22Rv1 (cell line): ENCODE data around the gene CDHR4.

ENCODE experiments used
- ZFX ChIP-seq: fragments of 450-650 bp; IDR thresholded peaks from 2 replicates; pipeline ENCODE4 v1.6.1; 2017; ENCODE audit warnings: antibody characterized with exemption, borderline replicate concordance
- TF ChIP-seq, protein P1 (sequence below): fragments of 450-650 bp; IDR thresholded peaks from 2 replicates; pipeline ENCODE4 v1.5.1; 2017; ENCODE audit warnings: mild to moderate bottlenecking

DNA sequence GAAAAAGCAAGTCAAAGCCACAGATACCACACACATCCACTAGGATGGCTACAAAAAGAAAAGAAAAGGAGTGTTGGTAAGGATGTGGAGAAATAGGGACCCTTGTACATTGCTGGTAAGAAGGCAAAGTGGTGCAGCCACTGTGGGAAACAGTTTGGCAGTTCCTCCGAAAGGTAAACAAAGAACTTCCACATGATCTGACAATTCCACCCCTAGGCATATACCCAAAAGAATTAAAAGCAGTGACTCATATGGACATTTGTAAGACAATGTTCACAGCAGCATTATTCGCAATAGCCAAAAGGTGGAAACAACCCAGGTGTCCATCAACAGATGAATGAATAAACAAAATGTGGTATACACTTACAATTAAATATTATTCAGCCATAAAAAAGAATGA lies 53.7 kb downstream of the CDHR4 start:
- TF ChIP-seq, protein P1, sequence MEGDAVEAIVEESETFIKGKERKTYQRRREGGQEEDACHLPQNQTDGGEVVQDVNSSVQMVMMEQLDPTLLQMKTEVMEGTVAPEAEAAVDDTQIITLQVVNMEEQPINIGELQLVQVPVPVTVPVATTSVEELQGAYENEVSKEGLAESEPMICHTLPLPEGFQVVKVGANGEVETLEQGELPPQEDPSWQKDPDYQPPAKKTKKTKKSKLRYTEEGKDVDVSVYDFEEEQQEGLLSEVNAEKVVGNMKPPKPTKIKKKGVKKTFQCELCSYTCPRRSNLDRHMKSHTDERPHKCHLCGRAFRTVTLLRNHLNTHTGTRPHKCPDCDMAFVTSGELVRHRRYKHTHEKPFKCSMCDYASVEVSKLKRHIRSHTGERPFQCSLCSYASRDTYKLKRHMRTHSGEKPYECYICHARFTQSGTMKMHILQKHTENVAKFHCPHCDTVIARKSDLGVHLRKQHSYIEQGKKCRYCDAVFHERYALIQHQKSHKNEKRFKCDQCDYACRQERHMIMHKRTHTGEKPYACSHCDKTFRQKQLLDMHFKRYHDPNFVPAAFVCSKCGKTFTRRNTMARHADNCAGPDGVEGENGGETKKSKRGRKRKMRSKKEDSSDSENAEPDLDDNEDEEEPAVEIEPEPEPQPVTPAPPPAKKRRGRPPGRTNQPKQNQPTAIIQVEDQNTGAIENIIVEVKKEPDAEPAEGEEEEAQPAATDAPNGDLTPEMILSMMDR, result no peak
- no peak for TF ChIP-seq ZFX
